ENCODE measurements around the gene BCHE. TPM values are rescaled to one million over a fixed set of nuclear protein-coding genes. Genes with fewer than 3 reads are reported as not detected.
"Not testable (repeated sequence)": the region's sequence is repeated elsewhere in the genome, so short reads cannot be mapped to it uniquely, and the experiment has no call there.

The BCHE gene
- total RNA-seq, 1 experiment from 2014 or later, result 1.3 TPM

GRCh38 chr3:165814380-165814779, 22.8 kb downstream of the BCHE start:
- Mint-ChIP-seq H3K36me3 (ENCODE audit: insufficient read depth, unreplicated experiment) (no peaks in the 10 kb centered on the region), H3K27ac (ENCODE audit: unreplicated experiment) (no peak overlapping the region), H3K4me3 (ENCODE audit: low read depth, unreplicated experiment) (no peak overlapping the region), H3K9me3 (ENCODE audit: low read depth, unreplicated experiment) (no peaks in the 10 kb centered on the region), H3K4me1 (ENCODE audit: low read depth, unreplicated experiment) (peaks cover 9% of the 10 kb centered on the region), H3K27me3 (ENCODE audit: unreplicated experiment) (no peaks in the 10 kb centered on the region)
- CTCF ChIA-PET, result interaction anchor here (1.1 to 1.4 kb wide), 2 partner anchors 10 to 11 kb away, joined by 3 read pairs; no protein-coding TSS in a partner anchor
- BruUV-seq (replicated peaks), result no TSS peak
- intact Hi-C loops (cut with micrococcal nuclease; ENCODE audit: unreplicated experiment), result no loop called here
- no peak for DNase-seq
- no peak for TF ChIP-seq CTCF (IDR thresholded peaks at IDR 0.05; ENCODE audit: unreplicated experiment)

- H3K9me3 Mint-ChIP-seq (ENCODE audit: low read depth, unreplicated experiment); intact Hi-C loops (cut with micrococcal nuclease; ENCODE audit: unreplicated experiment): not testable (repeated sequence)
Measured at GRCh38 chr3:165807937-165808336, 29.3 kb downstream of the BCHE start.

GRCh38 chr3:165805946-165806561, 31.2 kb downstream of the BCHE start:
- no peak for TF ChIP-seq CTCF (IDR thresholded peaks at IDR 0.05; ENCODE audit: unreplicated experiment)
- Mint-ChIP-seq H3K4me3 (ENCODE audit: low read depth, unreplicated experiment) (no peak overlapping the region), H3K27me3 (ENCODE audit: unreplicated experiment) (no peaks in the 10 kb centered on the region), H3K36me3 (ENCODE audit: insufficient read depth, unreplicated experiment) (no peaks in the 10 kb centered on the region), H3K4me1 (ENCODE audit: low read depth, unreplicated experiment) (no peaks in the 10 kb centered on the region), H3K27ac (ENCODE audit: unreplicated experiment) (no peak overlapping the region), H3K9me3 (ENCODE audit: low read depth, unreplicated experiment) (no peaks in the 10 kb centered on the region)
- CTCF ChIA-PET, result interaction anchor here (0.6 kb wide), 1 partner anchor 65 kb away, joined by 3 read pairs; no protein-coding TSS in a partner anchor
- BruUV-seq (replicated peaks), result no TSS peak
- DNase-seq, result no peak
- intact Hi-C loops (cut with micrococcal nuclease; ENCODE audit: unreplicated experiment), result no loop called here

More at GRCh38 chr3:165807937-165808336, 29.3 kb downstream of the BCHE start:
- not testable (repeated sequence) for DNase-seq; H3K4me3 Mint-ChIP-seq (ENCODE audit: low read depth, unreplicated experiment); BruUV-seq (replicated peaks); H3K27me3 Mint-ChIP-seq (ENCODE audit: unreplicated experiment); H3K36me3 Mint-ChIP-seq (ENCODE audit: insufficient read depth, unreplicated experiment); H3K4me1 Mint-ChIP-seq (ENCODE audit: low read depth, unreplicated experiment); H3K27ac Mint-ChIP-seq (ENCODE audit: unreplicated experiment)
- CTCF ChIA-PET, result interaction anchor here (0.7 kb wide), 1 partner anchor 12 kb away, joined by 3 read pairs; no protein-coding TSS in a partner anchor

- H3K36me3 Mint-ChIP-seq (ENCODE audit: insufficient read depth, unreplicated experiment), result no peaks in the 10 kb centered on the region
- H3K27me3 Mint-ChIP-seq (ENCODE audit: unreplicated experiment), result no peaks in the 10 kb centered on the region
- no peak overlapping the region for H3K4me3 Mint-ChIP-seq (ENCODE audit: low read depth, unreplicated experiment)
- no peak for DNase-seq
- H3K9me3 Mint-ChIP-seq (ENCODE audit: low read depth, unreplicated experiment), result no peaks in the 10 kb centered on the region
- H3K4me1 Mint-ChIP-seq (ENCODE audit: low read depth, unreplicated experiment), result no peaks in the 10 kb centered on the region
- no peak overlapping the region for H3K27ac Mint-ChIP-seq (ENCODE audit: unreplicated experiment)
- BruUV-seq (replicated peaks), result no TSS peak
- TF ChIP-seq CTCF (IDR thresholded peaks at IDR 0.05; ENCODE audit: unreplicated experiment), result no peak
- CTCF ChIA-PET, result no interaction called here
- intact Hi-C loops (cut with micrococcal nuclease; ENCODE audit: unreplicated experiment), result no loop called here
Measured at GRCh38 chr3:165803471-165803870, 33.8 kb downstream of the BCHE start.

- BruUV-seq (replicated peaks), result no TSS peak
- CTCF ChIA-PET, result no interaction called here
- Mint-ChIP-seq H3K27ac (ENCODE audit: unreplicated experiment) (no peak overlapping the region), H3K27me3 (ENCODE audit: unreplicated experiment) (no peaks in the 10 kb centered on the region), H3K9me3 (ENCODE audit: low read depth, unreplicated experiment) (no peaks in the 10 kb centered on the region), H3K4me3 (ENCODE audit: low read depth, unreplicated experiment) (no peak overlapping the region), H3K36me3 (ENCODE audit: insufficient read depth, unreplicated experiment) (no peaks in the 10 kb centered on the region), H3K4me1 (ENCODE audit: low read depth, unreplicated experiment) (no peaks in the 10 kb centered on the region)
- intact Hi-C loops (cut with micrococcal nuclease; ENCODE audit: unreplicated experiment), result no loop called here
- no peak for TF ChIP-seq CTCF (IDR thresholded peaks at IDR 0.05; ENCODE audit: unreplicated experiment)
- no peak for DNase-seq
Measured at GRCh38 chr3:165800970-165801369, 36.3 kb downstream of the BCHE start.

All from Calu3 (cell line).